ENCODE results near the gene CDH1.

DNA sequence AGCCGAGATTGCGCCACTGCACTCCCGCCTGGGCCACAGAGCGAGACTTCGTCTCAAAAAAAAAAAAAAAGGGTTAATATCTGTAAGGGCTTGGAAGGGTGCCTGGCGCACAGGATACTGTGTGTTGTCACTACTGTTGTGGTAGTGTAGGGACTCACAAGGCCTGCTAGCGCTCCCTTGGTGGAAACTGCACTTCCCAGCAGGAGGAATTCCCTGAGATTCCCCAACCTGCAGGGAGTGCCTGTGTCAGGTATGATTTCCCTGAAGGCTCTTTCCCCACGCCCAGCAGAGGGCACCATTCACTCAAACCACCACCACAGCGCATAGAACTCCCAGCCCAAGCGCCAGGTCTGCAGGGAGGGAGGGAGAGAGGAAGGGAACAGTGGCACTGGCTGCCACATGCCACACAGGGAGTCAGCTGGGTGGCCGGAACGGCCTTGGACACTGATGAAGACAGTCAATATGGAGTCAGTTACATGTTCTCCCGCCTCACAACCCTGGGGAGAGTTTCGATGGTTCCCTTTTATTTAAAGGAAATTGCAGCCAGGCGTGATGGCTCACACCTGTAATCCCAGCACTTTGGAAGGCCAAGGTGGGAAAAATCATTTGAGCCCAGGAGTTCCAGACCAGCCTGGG is 32.7 kb upstream of the CDH1 start:
- TF ChIP-seq, protein P1, sequence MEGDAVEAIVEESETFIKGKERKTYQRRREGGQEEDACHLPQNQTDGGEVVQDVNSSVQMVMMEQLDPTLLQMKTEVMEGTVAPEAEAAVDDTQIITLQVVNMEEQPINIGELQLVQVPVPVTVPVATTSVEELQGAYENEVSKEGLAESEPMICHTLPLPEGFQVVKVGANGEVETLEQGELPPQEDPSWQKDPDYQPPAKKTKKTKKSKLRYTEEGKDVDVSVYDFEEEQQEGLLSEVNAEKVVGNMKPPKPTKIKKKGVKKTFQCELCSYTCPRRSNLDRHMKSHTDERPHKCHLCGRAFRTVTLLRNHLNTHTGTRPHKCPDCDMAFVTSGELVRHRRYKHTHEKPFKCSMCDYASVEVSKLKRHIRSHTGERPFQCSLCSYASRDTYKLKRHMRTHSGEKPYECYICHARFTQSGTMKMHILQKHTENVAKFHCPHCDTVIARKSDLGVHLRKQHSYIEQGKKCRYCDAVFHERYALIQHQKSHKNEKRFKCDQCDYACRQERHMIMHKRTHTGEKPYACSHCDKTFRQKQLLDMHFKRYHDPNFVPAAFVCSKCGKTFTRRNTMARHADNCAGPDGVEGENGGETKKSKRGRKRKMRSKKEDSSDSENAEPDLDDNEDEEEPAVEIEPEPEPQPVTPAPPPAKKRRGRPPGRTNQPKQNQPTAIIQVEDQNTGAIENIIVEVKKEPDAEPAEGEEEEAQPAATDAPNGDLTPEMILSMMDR (IDR thresholded peaks at IDR 0.05), result peak; percentile 51 to 71 (median 57)
- TF ChIP-seq POLR2A (IDR thresholded peaks at IDR 0.05) (no peak), EP300 (IDR thresholded peaks at IDR 0.05) (no peak)

Data from tibial nerve (tissue), 4 donors.